T47D (cell line): ENCODE results near the gene SRCIN1.
"Not testable (repeated sequence)": the region's sequence is repeated elsewhere in the genome, so short reads cannot be mapped to it uniquely, and the experiment has no call there.

Experiments used
- DNase-seq, 2 experiments: peaks; one replicate each; pipeline versions ENCODE4 v3.0.0 to v3.0.0-alpha.2; 2011 to 2012; ENCODE audit warnings: low read depth in 1 of 2, low spot score in 1 of 2
- JUND ChIP-seq: IDR thresholded peaks from 2 replicates; pipeline ENCODE4 v1.6.1; 2012; ENCODE audit warnings: low read depth
- in situ Hi-C: cut with HindIII; loops from 2 replicates; pipeline ENCODE4 v1.10.0; 2016; ENCODE audit warnings: low sequenced_read_pairs, low pct_unique_long_range_greater_than_20kb

The SRCIN1 gene

GRCh38 chr17:38625482-38625881, 19.7 kb upstream of the SRCIN1 start:
- in situ Hi-C loops, result no loop called here

DNA sequence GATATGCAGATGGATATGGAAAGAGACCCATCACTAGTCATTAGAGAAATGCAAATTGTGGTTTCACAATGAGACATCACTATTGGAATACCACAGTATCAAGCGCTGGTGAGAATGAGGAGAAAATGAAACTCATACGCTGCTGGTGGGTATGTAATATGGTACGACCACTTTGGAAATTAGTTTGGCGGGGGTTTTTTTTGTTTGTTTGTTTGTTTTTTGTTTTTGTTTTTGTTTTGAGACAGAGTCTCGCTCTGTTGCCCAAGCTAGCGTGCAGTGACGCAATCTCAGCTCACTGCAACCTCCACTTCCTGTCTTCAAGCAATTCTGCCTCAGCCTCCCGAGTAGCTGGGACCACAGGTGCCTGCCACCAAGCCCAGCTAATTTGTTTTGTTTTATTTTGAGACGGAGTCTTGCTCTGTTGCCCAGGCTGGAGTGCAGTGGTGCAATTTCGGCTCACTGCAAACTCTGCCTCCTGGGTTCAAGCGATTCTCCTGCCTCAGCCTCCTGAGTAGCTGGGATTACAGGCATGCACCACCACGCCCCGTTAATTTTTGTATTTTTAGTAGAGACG, 19.1 kb upstream of the SRCIN1 start:
- in situ Hi-C loops, DNase-seq: not testable (repeated sequence)

More at GRCh38 chr17:38625482-38625881, 19.7 kb upstream of the SRCIN1 start:
- DNase-seq, result no peak
- no peak for TF ChIP-seq JUND

GRCh38 chr17:38621538-38621937, 15.8 kb upstream of the SRCIN1 start:
- TF ChIP-seq JUND, result no peak
- no peak for DNase-seq
- in situ Hi-C loops, result no loop called here

DNA sequence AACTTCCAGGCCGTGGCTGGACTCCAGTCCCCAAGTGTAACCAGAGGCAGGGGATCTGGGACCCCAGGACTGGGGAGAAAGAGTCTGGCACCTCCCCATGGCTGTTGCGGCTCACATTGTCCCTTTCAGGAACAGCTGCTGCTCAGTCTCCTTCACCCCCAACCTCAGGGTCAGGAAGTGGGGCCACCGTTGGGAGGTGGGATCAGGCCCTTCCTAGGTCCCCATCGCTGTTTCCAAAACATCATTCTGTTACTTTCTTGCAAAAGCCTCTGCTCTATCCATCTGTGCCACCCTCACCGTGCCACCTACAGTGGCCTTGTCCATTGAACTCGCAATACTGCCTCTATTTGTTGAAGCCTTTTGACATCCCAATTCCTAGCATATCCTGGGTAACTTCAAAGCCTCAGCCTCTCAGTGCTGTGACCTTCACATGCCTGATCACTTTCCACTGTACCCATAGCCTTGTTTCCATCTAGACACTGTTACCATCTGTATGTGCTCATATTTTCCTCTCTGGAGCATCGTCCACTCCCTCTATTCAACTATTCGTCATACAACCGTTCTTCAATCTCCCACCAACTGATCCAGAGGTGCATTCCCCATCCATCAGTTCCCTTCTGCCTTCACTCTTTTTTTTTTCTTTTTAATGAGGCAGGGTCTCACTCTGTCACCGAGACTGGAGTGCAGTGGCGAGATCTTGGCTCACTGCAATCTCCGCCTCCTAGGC, 15.0 kb upstream of the SRCIN1 start:
- no peak for DNase-seq
- in situ Hi-C loops, result no loop called here
- TF ChIP-seq JUND, result no peak

DNA sequence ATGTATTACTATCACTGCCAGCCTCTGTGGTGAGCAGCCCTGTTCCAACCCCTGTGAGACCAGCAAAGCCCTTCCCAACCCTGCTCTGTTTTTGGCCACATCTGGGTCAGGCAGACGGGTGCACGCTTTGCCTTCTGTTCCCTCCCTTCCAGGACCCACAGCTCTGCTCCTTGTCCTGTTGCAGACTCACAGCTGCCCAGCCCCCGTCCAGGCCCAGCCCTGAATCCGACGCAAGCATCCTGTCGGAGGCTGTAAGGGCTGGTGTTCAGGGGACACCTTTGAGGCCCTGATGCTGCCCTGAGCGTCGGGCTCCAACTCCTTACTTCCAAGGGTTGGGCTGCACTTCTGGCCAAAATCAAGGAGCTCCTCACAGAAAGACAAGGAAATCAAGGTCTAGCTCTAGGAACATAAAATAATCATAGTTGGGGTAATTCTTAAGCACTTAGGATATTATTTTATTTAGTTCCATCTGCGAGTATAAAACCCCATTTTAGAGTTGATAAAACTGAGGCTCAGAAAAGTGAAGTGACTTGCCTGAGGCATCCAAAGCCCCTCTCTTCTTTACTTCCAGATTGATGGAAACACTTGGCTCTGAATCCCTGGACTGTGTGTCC, 14.3 kb upstream of the SRCIN1 start:
- DNase-seq, result no peak
- in situ Hi-C loops, result no loop called here
- TF ChIP-seq JUND, result no peak

- in situ Hi-C loops, result no loop called here
- no peak for TF ChIP-seq JUND
- no peak for DNase-seq
Observed at GRCh38 chr17:38619451-38619795, 13.7 kb upstream of the SRCIN1 start.

- TF ChIP-seq JUND, result no peak
- in situ Hi-C loops, result no loop called here
- DNase-seq, result no peak
Observed at GRCh38 chr17:38617967-38618760, 12.4 kb upstream of the SRCIN1 start.

DNA sequence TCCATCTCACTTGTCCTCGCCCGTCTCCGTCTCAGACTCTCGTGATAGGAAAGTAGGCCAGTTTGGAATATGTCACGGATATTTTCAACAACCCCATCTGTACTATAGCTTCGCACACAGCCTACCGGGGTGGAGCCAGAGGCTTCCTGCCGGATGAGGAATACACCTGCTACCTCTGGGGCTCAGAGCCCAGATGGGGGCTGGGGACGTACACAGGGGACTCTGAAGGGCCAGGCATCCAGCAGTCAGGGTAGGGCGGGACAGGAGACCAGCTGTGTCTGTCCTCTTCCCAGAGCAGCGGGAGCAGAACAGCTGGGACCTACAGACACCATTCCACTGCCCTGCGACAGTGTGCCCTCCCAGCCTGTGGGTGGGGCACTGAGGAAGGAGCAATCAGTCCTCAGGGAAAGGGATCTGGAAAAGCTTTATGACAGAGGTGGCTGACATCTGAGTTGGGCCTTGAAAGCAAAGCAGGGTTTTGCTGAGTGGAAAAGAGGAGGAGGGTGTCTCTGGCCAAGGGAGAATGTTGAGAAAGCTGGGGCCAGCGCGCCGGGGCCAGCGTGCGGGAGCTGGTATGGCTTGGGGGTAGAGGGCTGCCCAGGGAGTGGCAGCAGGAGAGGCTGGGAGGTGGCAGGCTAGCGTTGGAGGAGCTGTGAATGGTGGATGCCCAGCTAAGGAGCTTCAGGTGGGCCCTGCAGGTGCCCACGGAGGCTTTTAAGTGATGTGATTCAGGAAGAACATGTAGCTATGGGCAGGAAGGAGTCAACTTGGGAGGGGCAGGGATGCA, 11.5 kb upstream of the SRCIN1 start:
- in situ Hi-C loops, result no loop called here
- DNase-seq, result no peak
- no peak for TF ChIP-seq JUND

GRCh38 chr17:38616361-38616760, 10.6 kb upstream of the SRCIN1 start:
- in situ Hi-C loops, result no loop called here
- no peak for DNase-seq
- TF ChIP-seq JUND, result no peak

GRCh38 chr17:38613981-38614779, 8.4 kb upstream of the SRCIN1 start:
- no peak for TF ChIP-seq JUND
- peak in 1 of 2 experiments; percentile 78 for DNase-seq
- in situ Hi-C loops, result no loop called here

- no peak for DNase-seq
- no peak for TF ChIP-seq JUND
- in situ Hi-C loops, result no loop called here
Observed at GRCh38 chr17:38613525-38613980, 7.8 kb upstream of the SRCIN1 start.

- TF ChIP-seq JUND, result no peak
- in situ Hi-C loops, result no loop called here
- no peak for DNase-seq
Observed at GRCh38 chr17:38611872-38612376, 6.2 kb upstream of the SRCIN1 start.
